Immature natural killer cell (primary cell): ENCODE results near the gene S100A5. TPM values are rescaled to one million over a fixed set of nuclear protein-coding genes. Genes with fewer than 3 reads are reported as not detected.
"Not testable (repeated sequence)": the region's sequence is repeated elsewhere in the genome, so short reads cannot be mapped to it uniquely, and the experiment has no call there.

Experiments
- DNase-seq, 3 donors: peaks; one replicate each; pipeline ENCODE4 v3.0.0; 2022; ENCODE audit warnings: mixed read lengths in 1 of 3
- H3K27ac Mint-ChIP-seq, 6 donors: one replicate each; pipeline ENCODE4 v1.8.0; 2020; ENCODE audit warnings: mixed read lengths in 6 of 6, mild to moderate bottlenecking in 5 of 6, inconsistent platforms in 4 of 6, moderate library complexity in 3 of 6
- H3K27me3 Mint-ChIP-seq, 3 donors: one replicate each; pipeline ENCODE4 v1.8.0; 2020 to 2021; ENCODE audit warnings: low read depth in 3 of 3, mild to moderate bottlenecking in 3 of 3, mixed read lengths in 3 of 3, moderate library complexity in 3 of 3, inconsistent platforms in 1 of 3
- H3K36me3 Mint-ChIP-seq, 3 donors: one replicate each; pipeline ENCODE4 v1.8.0; 2020; ENCODE audit warnings: mixed read lengths in 3 of 3, inconsistent platforms in 2 of 3, mild to moderate bottlenecking in 2 of 3
- H3K4me1 Mint-ChIP-seq, 2 donors: one replicate each; pipeline ENCODE4 v1.8.0; 2020; ENCODE audit warnings: inconsistent platforms in 2 of 2, mild to moderate bottlenecking in 2 of 2, mixed read lengths in 2 of 2, moderate library complexity in 1 of 2
- H3K4me3 Mint-ChIP-seq, 5 donors: one replicate each; pipeline ENCODE4 v1.8.0; 2020; ENCODE audit warnings: mild to moderate bottlenecking in 5 of 5, mixed read lengths in 5 of 5, inconsistent platforms in 3 of 5, moderate library complexity in 3 of 5
- H3K9me3 Mint-ChIP-seq, 6 donors: one replicate each; pipeline ENCODE4 v1.8.0; 2020; ENCODE audit warnings: mild to moderate bottlenecking in 6 of 6, mixed read lengths in 6 of 6, inconsistent platforms in 4 of 6, moderate library complexity in 3 of 6
- polyA plus RNA-seq, 3 donors: library from polyadenylated mRNA; unstranded; fragments of 300-500 nt; fragmentation: Illumina TruSeq; gene quantifications; one replicate each; pipeline ENCODE4 v1.2.3, GENCODE V29; 2021

S100A5 gene
- polyA plus RNA-seq, 3 donors from 2014 or later: 0.68 TPM; not detected in 2

DNA sequence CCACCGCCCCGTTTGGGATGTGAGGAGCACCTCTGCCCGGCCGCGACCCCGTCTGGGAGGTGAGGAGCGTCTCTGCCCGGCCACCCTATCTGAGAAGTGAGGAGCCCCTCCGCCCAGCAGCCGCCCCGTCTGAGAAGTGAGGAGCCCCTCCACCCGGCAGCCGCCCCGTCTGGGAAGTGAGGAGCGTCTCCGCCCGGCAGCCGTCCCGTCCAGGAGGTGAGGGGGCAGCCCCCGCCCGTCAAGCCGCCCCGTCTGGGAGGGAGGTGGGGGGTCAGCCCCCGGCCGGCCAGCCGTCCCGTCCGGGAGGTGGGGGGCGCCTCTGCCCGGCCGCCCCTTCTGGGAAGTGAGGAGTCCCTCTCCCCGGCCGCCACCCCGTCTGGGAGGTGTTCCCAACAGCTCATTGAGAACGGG, 34.4 kb upstream of the S100A5 start:
- H3K4me1 Mint-ChIP-seq, H3K36me3 Mint-ChIP-seq, DNase-seq, H3K27ac Mint-ChIP-seq, H3K9me3 Mint-ChIP-seq, H3K4me3 Mint-ChIP-seq: not testable (repeated sequence)
- H3K27me3 Mint-ChIP-seq: peaks cover 3 to 22% (median 6%) of the 10 kb centered on the region in 3 donors

DNA sequence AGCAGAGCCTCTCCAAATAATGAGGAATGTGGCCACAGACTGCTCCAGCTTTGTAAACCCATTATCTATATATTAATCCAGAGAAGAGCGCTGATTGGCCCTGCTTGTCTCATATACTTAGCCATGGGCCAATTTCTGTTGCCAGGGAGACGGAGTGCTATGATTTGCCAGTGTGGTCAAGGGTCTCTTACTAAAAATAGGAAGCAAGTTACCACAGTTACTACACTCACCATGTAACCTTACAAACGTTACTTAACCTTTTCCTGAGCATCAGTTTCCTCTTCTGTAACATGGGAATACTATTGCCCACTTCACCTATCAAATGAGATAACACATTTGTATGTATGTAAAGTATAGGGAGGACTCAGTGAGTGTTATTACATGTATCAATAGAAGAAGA, 32.6 kb upstream of the S100A5 start:
- H3K27me3 Mint-ChIP-seq: peaks cover 1 to 15% (median 5%) of the 10 kb centered on the region in 3 donors

GRCh38 chr1:153572569-153573015, 31.9 kb upstream of the S100A5 start:
- H3K4me3 Mint-ChIP-seq: no peak overlapping the region
- peaks cover 10 to 12% of the 10 kb centered on the region in 2 donors for H3K4me1 Mint-ChIP-seq
- H3K27ac Mint-ChIP-seq: no peak overlapping the region
- H3K9me3 Mint-ChIP-seq: no peaks in the 10 kb centered on the region
- peak in 1 of 3 donors; percentile 12 for DNase-seq
- no peaks in the 10 kb centered on the region for H3K36me3 Mint-ChIP-seq
- H3K27me3 Mint-ChIP-seq: peaks cover under 1 to 12% (median 5%) of the 10 kb centered on the region in 3 donors

More for the DNA sequence above, 32.6 kb upstream of the S100A5 start:
- no peaks in the 10 kb centered on the region for H3K36me3 Mint-ChIP-seq
- H3K4me3 Mint-ChIP-seq: no peak overlapping the region
- DNase-seq: no peak
- H3K27ac Mint-ChIP-seq: peak overlapping the region in 1 of 6 donors; percentile 11
- H3K4me1 Mint-ChIP-seq: peaks cover 4 to 5% of the 10 kb centered on the region in 2 donors
- no peaks in the 10 kb centered on the region for H3K9me3 Mint-ChIP-seq

- Mint-ChIP-seq H3K4me3 (no peak overlapping the region), H3K36me3 (no peaks in the 10 kb centered on the region), H3K27ac (no peak overlapping the region), H3K4me1 (peaks cover 15 to 20% of the 10 kb centered on the region in 2 donors), H3K9me3 (no peaks in the 10 kb centered on the region), H3K27me3 (peaks cover 0 to 8% (median 2%) of the 10 kb centered on the region in 3 donors)
- DNase-seq: no peak
Observed at GRCh38 chr1:153571706-153572105, 31.0 kb upstream of the S100A5 start.

- no peak overlapping the region for H3K4me3 Mint-ChIP-seq
- peak overlapping the region in 1 of 6 donors; percentile 59 for H3K27ac Mint-ChIP-seq
- H3K9me3 Mint-ChIP-seq: no peaks in the 10 kb centered on the region
- peaks cover 0 to 5% (median 2%) of the 10 kb centered on the region in 3 donors for H3K27me3 Mint-ChIP-seq
- peaks cover 22 to 29% of the 10 kb centered on the region in 2 donors for H3K4me1 Mint-ChIP-seq
- no peak for DNase-seq
- no peaks in the 10 kb centered on the region for H3K36me3 Mint-ChIP-seq
Observed at GRCh38 chr1:153570874-153571273, 30.1 kb upstream of the S100A5 start.

DNA sequence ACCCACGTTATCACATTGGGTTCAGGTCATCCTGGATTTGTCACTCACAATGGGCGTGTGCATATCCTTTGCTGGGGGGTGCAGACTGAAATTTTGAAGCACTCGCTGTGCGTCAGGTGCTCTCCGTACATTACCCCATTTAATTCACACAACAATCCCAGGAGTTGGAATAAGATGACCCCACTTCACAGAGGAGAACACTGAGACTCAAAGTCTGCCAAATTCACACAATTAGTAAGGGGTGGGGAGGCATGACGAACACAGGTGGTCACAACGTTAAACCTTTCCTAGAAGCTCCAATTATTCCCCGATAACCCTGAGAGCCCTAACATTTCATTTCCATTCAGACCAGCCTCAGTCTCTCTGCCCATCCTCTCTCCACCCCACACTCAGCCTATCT, 28.7 kb upstream of the S100A5 start:
- Mint-ChIP-seq H3K9me3 (no peaks in the 10 kb centered on the region), H3K4me3 (no peak overlapping the region)
- no peak for DNase-seq

GRCh38 chr1:153568367-153569099, 27.8 kb upstream of the S100A5 start:
- H3K4me3 Mint-ChIP-seq: peak overlapping the region in 3 of 5 donors; percentile 48 to 60 (median 54)
- peak overlapping the region in 5 of 6 donors; percentile 1 to 68 (median 23) for H3K27ac Mint-ChIP-seq
- H3K9me3 Mint-ChIP-seq: no peaks in the 10 kb centered on the region
- DNase-seq: peak; percentile 77 to 81 (median 79)
- peaks cover 27 to 33% of the 10 kb centered on the region in 2 donors for H3K4me1 Mint-ChIP-seq
- peaks cover 0 to 5% (median 2%) of the 10 kb centered on the region in 3 donors for H3K27me3 Mint-ChIP-seq
- H3K36me3 Mint-ChIP-seq: no peaks in the 10 kb centered on the region

More for the DNA sequence above, 28.7 kb upstream of the S100A5 start:
- peaks cover 27 to 33% of the 10 kb centered on the region in 2 donors for H3K4me1 Mint-ChIP-seq
- peak overlapping the region in 1 of 6 donors; percentile 65 for H3K27ac Mint-ChIP-seq
- peaks cover 0 to 5% (median 2%) of the 10 kb centered on the region in 3 donors for H3K27me3 Mint-ChIP-seq
- H3K36me3 Mint-ChIP-seq: no peaks in the 10 kb centered on the region

DNA sequence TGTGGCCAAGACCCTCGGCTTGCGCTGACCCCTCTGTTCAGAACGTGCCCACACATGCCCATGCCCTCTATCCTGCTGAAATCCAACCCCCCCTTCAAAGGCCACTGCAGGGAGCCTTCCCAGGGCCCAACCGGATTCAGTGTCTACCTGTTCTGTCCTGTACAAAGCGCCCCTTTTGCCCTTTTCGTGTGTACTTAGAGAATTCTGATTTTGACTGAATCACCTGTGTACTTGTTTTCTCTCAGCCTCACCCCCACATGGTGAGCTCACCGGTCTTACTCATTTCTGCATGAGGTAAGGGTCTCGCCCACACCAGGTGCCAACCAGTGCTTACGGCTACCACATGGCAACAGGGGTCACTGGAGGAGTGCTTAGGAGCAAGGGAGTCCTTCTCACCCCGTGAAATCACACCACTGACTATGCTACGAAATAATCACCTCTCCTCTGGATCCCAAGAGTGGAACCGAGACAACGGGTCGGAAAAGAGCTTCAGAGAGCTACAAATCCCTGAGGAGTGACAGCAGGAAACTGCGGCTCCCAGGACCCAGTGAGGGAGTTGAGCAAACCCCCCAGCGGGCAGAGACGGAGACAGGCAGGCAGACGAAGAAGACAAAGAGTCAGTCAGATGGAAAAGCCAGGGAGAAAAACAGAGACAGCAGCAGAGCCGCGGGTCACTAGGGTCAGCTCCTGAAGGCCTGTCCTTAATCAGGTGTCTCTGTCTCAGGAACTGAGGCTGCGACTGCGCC, 27.1 kb upstream of the S100A5 start:
- Mint-ChIP-seq H3K36me3 (no peaks in the 10 kb centered on the region), H3K27ac (peak overlapping the region in 3 of 6 donors; percentile 64 to 69 (median 67)), H3K9me3 (no peaks in the 10 kb centered on the region), H3K4me1 (peaks cover 27 to 33% of the 10 kb centered on the region in 2 donors), H3K4me3 (peak overlapping the region in 1 of 5 donors; percentile 4), H3K27me3 (peaks cover 0 to 5% (median 2%) of the 10 kb centered on the region in 3 donors)
- peak in 1 of 3 donors; percentile 2 for DNase-seq

GRCh38 chr1:153566414-153567371, 26.0 kb upstream of the S100A5 start:
- H3K4me1 Mint-ChIP-seq: peaks cover 27 to 33% of the 10 kb centered on the region in 2 donors
- peaks cover 0 to 5% (median 2%) of the 10 kb centered on the region in 3 donors for H3K27me3 Mint-ChIP-seq
- H3K4me3 Mint-ChIP-seq: peak overlapping the region in 4 of 5 donors; percentile 4 to 69 (median 30)
- peak; percentile 53 to 69 (median 53) for DNase-seq
- no peaks in the 10 kb centered on the region for H3K36me3 Mint-ChIP-seq
- H3K9me3 Mint-ChIP-seq: no peaks in the 10 kb centered on the region
- peak overlapping the region; percentile 83 to 97 (median 92) for H3K27ac Mint-ChIP-seq

DNA sequence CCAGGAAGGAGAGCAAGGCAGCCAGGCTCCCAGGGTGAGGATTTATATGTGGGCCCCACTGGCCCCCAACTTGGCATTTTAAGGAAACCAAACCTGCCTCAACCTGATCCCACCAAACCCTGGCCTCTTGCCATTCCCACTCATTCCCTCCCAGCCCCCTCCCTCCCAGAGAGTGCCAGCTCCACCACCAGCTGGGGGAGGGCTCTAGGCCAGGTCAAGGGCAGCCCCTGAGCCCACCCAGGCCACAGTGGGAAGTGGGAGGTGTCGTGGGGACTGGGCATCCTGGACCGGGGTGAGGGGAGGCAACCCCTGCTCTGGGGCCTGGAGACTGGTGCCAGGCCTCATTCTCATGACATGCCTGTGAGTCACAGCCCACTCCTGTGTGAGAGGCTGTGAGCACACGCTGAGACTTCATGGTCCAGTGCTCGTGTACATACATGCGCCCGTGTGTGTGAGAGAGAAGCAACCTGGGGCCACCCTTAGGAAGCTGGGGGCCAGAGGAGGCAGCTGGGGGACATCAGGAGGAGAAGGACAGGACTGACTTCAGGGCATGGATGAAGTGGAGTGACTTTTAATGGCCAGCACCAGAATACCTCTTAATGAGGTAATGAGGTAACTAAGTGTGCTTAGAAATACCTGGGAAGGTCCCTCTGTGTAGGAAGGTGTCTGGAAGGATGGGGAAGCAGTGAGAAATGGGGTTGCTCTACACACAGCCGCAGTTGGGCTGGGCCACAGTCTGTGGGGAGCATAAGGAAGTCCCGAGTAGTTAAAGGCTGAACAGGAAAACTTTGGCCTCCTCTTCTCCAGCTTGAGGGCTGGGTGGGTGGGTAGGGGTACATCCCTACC, 25.0 kb upstream of the S100A5 start, which contains the start of gene S100A2:
Gene S100A2 (minus strand): TSS at position 316 of the 846 bp plus-strand sequence. CDS start 1,967 bp downstream, outside the sequence.
- H3K36me3 Mint-ChIP-seq: no peaks in the 10 kb centered on the region
- H3K4me3 Mint-ChIP-seq: peak within 1 kb of the TSS; percentile 4 to 84 (median 49)
- H3K27ac Mint-ChIP-seq: peak within 1 kb of the TSS; percentile 83 to 97 (median 93)
- peaks cover 27 to 33% of the 10 kb centered on the region in 2 donors for H3K4me1 Mint-ChIP-seq
- H3K27me3 Mint-ChIP-seq: peaks cover 0 to 2% (median 2%) of the 10 kb centered on the region in 3 donors
- DNase-seq: peak in 1 of 3 donors; percentile 6
- no peaks in the 10 kb centered on the region for H3K9me3 Mint-ChIP-seq

- H3K9me3 Mint-ChIP-seq: no peaks in the 10 kb centered on the region
- no peak overlapping the region for H3K27ac Mint-ChIP-seq
- DNase-seq: no peak
- no peaks in the 10 kb centered on the region for H3K36me3 Mint-ChIP-seq
- H3K4me1 Mint-ChIP-seq: peaks cover 27 to 33% of the 10 kb centered on the region in 2 donors
- no peak overlapping the region for H3K4me3 Mint-ChIP-seq
- H3K27me3 Mint-ChIP-seq: peaks cover 0 to 2% (median 2%) of the 10 kb centered on the region in 3 donors
Observed at GRCh38 chr1:153563991-153564390, 23.3 kb upstream of the S100A5 start.

- no peaks in the 10 kb centered on the region for H3K9me3 Mint-ChIP-seq
- no peaks in the 10 kb centered on the region for H3K36me3 Mint-ChIP-seq
- H3K27ac Mint-ChIP-seq: no peak overlapping the region
- peaks cover 0 to 2% (median under 1%) of the 10 kb centered on the region in 3 donors for H3K27me3 Mint-ChIP-seq
- H3K4me3 Mint-ChIP-seq: no peak overlapping the region
- H3K4me1 Mint-ChIP-seq: peaks cover 24 to 29% of the 10 kb centered on the region in 2 donors
- DNase-seq: no peak
Observed at GRCh38 chr1:153563483-153563901, 22.8 kb upstream of the S100A5 start.
